AG10803 (cell line): ENCODE data around the gene GALNT9.
"Not testable (repeated sequence)": the region's sequence is repeated elsewhere in the genome, so short reads cannot be mapped to it uniquely, and the experiment has no call there.

ENCODE experiments used
- DNase-seq: peaks from one replicate; pipeline ENCODE4 v3.0.0; 2010; ENCODE audit warnings: low read depth
- H3K4me3 ChIP-seq: 2 replicates; pipeline ENCODE4 v1.5.1; 2011; ENCODE audit warnings: mild to moderate bottlenecking, low read length, control low read depth
- CTCF ChIP-seq: conservative IDR thresholded peaks from 2 replicates; pipeline ENCODE4 v1.5.1; 2011; ENCODE audit warnings: mild to moderate bottlenecking, low read length, control low read depth, inconsistent platforms

GALNT9 gene

GRCh38 chr12:132362996-132363660 lies 33.7 kb upstream of the GALNT9 start:
- H3K4me3 ChIP-seq = no peak overlapping the region
- TF ChIP-seq CTCF = no peak
- DNase-seq = no peak

- no peak overlapping the region for H3K4me3 ChIP-seq
- no peak for DNase-seq
- no peak for TF ChIP-seq CTCF
Observed at GRCh38 chr12:132360906-132361777, 31.8 kb upstream of the GALNT9 start.

DNA sequence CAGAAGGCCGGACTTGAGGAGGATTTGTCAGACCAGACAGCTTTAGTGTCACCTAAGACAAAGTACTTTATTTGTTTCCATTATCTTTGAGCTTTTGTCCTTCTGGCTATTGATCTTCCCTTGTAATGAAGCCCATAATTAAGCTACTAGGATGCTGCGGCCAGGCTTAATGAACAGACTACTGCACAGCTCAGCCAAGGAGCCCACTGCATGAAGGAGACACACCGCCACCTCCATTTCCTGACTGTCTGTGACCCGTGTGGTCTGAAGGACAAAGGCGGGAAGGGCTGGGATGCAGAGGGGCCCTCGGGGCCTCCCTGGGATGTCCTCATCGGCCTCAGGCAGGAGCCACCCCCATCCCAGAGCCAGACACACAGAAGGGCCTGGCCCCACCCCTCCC lies 31.0 kb upstream of the GALNT9 start:
- DNase-seq = no peak
- H3K4me3 ChIP-seq = no peak overlapping the region
- no peak for TF ChIP-seq CTCF

DNA sequence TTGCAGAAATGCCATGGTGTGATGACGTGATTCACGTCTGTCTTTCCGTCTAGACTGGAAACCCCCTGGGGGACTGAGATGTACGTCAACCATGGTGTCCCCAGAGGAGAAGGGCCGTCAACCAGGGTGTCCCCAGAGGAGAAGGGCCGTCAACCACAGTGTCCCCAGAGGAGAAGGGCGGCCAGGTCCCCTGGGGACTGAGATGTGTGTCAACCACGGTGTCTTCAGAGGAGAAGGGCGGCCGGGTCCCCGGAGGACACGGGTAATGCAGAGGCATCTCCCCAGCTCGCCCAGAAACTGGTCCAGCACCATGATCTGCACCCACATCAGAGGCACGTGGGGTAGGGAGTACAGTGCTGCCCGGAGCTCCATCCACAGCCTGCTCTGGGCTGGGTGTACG lies 30.6 kb upstream of the GALNT9 start:
- TF ChIP-seq CTCF = no peak
- no peak for DNase-seq

DNA sequence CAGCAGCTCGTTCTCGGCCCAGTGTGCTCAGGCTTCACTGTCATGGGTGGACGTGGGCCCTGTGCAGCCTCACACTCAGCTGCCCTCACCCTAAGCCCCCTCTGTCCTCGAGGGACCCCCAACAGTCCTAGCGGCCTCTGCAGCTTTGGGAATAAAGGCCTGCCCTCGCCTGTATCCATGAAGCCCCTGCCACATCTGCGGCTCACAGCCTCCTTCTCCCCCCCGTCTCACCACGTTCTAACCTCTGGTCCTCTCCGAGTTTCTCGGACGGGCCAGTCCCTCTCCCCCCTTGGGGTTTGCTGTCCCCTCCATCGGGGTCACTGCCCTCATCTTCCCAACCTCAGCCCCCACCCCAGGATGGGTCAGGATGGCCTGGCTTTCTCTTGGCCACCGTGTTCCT lies 30.2 kb upstream of the GALNT9 start:
- TF ChIP-seq CTCF = no peak
- DNase-seq = no peak
- no peak overlapping the region for H3K4me3 ChIP-seq

More for the DNA sequence above, 30.6 kb upstream of the GALNT9 start:
- no peak overlapping the region for H3K4me3 ChIP-seq

DNA sequence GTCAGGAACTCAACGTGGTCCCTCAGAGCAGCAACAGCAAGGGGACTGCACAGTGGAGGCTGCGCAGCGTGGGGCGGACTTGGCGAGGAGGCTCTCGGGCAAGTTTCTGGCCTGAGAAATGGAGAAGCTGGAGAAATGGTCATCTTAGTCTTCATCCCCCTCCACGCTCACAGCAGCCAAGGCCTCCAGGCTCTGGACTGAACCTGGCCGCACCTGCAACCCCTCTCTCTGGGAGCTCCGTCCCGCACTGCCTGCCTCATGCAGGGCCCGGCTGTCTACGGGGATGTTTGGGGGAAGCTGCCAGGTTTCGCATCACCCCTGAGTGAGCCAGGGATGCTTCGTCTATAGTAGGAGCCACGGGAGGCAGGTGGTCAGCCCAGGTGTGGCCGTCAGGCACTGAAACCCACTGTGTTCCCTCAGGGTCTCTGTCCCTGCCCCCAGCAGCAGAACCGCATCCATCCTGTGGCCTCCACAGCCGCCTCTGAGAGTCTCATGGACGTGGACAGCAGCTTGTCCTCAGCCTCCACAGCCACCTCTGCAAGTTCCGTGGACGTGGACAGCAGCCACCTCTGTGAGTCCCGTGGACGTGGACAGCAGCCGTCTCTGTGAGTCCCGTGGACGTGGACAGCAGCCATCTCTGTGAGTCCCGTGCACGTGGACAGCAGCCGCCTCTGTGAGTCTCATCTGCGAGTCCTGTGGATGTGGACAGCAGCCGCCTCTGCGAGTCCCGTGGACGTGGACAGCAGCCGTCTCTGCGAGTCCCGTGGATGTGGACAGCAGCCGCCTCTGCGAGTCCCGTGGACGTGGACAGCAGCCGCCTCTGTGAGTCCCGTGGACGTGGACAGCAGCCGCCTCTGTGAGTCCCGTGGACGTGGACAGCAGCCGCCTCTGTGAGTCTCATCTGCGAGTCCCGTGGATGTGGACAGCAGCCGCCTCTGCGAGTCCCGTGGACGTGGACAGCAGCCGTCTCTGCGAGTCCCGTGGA lies 29.1 kb upstream of the GALNT9 start:
- DNase-seq, H3K4me3 ChIP-seq: not testable (repeated sequence)

DNA sequence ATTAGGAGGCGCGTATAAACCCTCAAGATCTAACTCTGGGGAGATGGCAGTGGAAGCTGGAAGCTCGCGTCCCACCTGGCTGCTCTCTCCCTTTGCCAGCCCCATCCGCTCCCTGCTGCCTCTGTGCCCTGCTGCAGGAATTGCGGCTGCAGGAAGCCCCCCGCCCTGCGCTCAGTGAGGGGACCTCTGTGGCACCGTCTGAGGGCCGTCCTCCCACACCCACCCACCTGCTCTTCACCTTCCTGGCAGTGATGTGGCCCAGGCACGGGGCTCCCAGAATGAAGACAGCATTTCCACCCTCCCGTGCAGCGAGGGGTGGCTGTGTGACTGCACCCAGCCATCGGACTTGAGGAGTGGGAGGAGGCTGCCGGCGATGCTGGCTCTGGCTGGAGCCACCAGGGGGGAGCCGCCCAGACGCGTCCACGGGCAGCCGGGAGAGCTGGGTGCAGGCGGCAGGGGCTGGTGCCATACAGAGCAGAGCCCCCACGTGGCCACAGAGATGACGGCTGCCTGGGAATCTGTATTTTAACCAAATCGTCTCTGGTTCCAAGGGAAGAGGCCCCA lies 28.3 kb upstream of the GALNT9 start:
- no peak for DNase-seq
- TF ChIP-seq CTCF = no peak
- H3K4me3 ChIP-seq = no peak overlapping the region
